GM19395 (cell line): ENCODE results near the gene OR7A10.
"Not testable (repeated sequence)": the region's sequence is repeated elsewhere in the genome, so short reads cannot be mapped to it uniquely, and the experiment has no call there.

ENCODE experiments used
- ATAC-seq: cut with Tn5 transposase; IDR thresholded peaks from one replicate; pipeline ENCODE4 v1.9.1; 2021; ENCODE audit warnings: mild to moderate bottlenecking, moderate library complexity; ENCODE audit not compliant: unreplicated experiment

Gene OR7A10

DNA sequence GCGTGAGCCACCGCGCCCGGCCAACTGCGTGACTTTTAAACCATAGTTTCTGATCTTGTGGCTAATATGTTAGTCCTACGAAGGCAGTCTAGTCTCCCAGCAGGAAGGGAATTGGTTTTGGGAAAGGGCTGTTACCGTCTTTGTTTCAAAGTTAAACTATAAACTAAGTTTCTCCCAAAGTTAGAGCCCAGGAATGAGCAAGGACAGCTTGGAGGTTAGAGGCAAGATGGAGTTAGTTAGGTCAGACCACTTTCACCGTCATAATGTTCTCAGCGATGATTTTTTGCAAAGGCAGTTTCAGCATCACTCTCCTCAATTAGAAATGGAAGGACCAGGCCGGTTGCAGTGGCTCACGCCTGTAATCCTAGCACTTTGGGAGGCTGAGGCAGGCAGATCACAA lies 52.7 kb downstream of the OR7A10 start:
- no peak for ATAC-seq

DNA sequence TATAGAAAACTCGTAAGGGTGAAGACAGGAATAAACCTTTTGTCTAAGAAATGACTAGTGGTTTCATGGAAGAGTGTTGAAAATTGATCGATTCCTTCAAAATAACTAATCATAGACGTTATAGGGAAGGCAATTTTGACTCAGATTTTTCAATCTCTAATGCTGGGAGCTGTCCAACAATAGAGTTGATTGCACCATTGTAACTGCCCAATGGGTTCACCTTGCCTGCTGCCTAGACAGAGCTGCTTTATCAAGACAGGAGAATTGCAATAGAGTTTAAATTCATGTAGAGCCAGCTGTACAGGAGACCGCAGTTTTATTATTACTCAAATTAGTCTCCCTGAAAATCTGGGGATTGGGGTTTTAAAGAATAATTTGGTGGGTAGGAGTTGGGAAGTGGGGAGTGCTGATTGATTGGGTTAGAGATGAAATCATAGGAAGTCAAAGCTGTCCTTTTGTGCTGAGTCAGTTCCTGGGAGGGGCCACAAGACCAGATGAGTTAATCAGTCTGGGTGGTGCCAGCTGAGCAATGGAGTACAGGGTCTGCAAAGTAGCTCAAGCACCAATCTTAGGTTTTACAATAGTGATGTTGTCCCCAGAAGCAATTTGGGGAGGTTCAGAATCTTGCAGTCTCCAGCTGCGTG lies 53.5 kb downstream of the OR7A10 start:
- ATAC-seq = no peak

DNA sequence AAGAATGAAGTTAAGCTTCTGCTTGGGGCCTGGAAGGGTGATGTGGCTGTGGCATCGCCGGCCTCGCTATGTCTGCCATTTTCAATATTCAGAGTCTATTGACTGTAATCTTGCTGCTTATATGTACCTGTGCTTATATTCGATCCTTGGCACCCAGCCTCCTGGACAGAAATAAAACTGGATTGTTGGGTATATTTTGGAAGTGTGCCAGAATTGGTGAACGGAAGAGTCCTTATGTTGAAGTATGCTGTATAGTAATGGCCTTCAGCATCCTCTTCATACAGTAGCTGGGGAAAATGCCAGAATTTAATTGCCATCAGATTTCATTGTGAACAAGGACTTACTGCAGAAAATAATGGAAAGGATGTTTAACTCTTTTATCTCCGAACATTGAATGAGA lies 56.5 kb downstream of the OR7A10 start:
- not testable (repeated sequence) for ATAC-seq
